Measurements from ENCODE around the gene RAD18.

RAD18 gene

DNA sequence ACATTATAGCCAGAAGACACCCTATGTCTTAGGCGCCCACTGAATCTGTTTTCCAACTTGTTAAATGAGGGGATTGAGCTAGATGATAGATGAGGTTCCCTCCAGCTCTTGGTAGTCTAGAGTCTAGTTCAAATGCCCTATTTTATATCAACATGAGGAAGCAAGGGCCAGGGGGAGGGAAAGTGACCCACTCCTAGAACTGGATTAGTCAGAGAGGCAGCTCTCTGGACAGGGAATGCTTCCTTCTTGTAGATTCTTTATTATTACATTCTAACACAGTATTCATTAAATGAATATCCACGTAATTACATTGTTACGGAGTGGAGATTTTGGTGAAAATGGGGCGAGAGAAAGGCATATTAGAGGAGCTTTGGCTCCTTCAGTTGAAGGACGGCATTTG lies 89.5 kb downstream of the RAD18 start:
- Histone ChIP-seq H4K20me1 (ENCODE audit: insufficient read depth, low read length) (no peaks in the 10 kb centered on the region), H3K9ac (ENCODE audit: low read length) (no peak overlapping the region), H3K27ac (ENCODE audit: low read length) (no peak overlapping the region), H3K79me2 (ENCODE audit: low read length) (no peaks in the 10 kb centered on the region), H3K4me2 (ENCODE audit: low read depth, low read length) (no peak overlapping the region), H3K4me1 (ENCODE audit: low read length) (no peaks in the 10 kb centered on the region), H3K36me3 (replicated peaks; ENCODE audit: insufficient read depth, low read length) (no peaks in the 10 kb centered on the region), H2AFZ (ENCODE audit: low read length) (no peak overlapping the region), H3K4me3 (ENCODE audit: low read length) (no peak overlapping the region), H3K9me2 (replicated peaks; ENCODE audit: insufficient read depth, low read length) (no peaks in the 10 kb centered on the region), H3F3A (ENCODE audit: insufficient read depth, low read length) (no peaks in the 10 kb centered on the region), H3K9me3 (replicated peaks; ENCODE audit: insufficient read depth, low read length) (no peaks in the 10 kb centered on the region), H3K27me3 (replicated peaks; ENCODE audit: insufficient read depth, low read length) (no peaks in the 10 kb centered on the region)
- no peak for DNase-seq
- TF ChIP-seq EZH2phosphoT487 (IDR thresholded peaks at IDR 0.05; ENCODE audit: low read length) (no peak), EZH2 (optimal IDR thresholded peaks at IDR 0.05; ENCODE audit: low read depth, low read length) (no peak)
- TF ChIP-seq, protein P1, sequence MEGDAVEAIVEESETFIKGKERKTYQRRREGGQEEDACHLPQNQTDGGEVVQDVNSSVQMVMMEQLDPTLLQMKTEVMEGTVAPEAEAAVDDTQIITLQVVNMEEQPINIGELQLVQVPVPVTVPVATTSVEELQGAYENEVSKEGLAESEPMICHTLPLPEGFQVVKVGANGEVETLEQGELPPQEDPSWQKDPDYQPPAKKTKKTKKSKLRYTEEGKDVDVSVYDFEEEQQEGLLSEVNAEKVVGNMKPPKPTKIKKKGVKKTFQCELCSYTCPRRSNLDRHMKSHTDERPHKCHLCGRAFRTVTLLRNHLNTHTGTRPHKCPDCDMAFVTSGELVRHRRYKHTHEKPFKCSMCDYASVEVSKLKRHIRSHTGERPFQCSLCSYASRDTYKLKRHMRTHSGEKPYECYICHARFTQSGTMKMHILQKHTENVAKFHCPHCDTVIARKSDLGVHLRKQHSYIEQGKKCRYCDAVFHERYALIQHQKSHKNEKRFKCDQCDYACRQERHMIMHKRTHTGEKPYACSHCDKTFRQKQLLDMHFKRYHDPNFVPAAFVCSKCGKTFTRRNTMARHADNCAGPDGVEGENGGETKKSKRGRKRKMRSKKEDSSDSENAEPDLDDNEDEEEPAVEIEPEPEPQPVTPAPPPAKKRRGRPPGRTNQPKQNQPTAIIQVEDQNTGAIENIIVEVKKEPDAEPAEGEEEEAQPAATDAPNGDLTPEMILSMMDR (IDR thresholded peaks at IDR 0.05; ENCODE audit: low read length) = no peak

DNA sequence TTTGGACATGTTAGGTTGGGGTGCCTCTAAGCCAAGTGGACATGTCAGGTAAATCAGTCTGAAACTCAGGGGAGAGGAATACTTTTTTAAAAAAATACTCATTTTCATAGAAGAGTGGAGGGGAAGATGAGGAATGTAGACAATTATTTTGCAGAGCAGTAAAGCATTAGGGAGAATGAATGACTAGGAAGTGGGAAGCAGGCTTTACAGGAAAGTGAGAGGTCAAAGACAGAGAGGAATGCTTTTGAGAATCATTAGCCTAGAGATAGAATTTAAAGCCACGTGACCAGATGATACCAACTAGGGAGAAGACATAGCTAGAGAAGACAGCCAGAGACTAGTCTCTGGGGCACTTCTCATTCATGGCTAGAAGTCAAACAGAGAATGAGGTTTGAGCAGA lies 91.0 kb downstream of the RAD18 start:
- H3K27me3 ChIP-seq (replicated peaks; ENCODE audit: insufficient read depth, low read length) = no peaks in the 10 kb centered on the region
- no peak for DNase-seq
- no peak for TF ChIP-seq EZH2phosphoT487 (IDR thresholded peaks at IDR 0.05; ENCODE audit: low read length)
- TF ChIP-seq, protein P1 (IDR thresholded peaks at IDR 0.05; ENCODE audit: low read length) = no peak
- no peak for TF ChIP-seq EZH2 (optimal IDR thresholded peaks at IDR 0.05; ENCODE audit: low read depth, low read length)
- no peak overlapping the region for H3K9ac ChIP-seq (ENCODE audit: low read length)
- H3K9me3 ChIP-seq (replicated peaks; ENCODE audit: insufficient read depth, low read length) = no peaks in the 10 kb centered on the region
- no peak overlapping the region for H2AFZ ChIP-seq (ENCODE audit: low read length)
- no peaks in the 10 kb centered on the region for H3F3A ChIP-seq (ENCODE audit: insufficient read depth, low read length)
- H3K79me2 ChIP-seq (ENCODE audit: low read length) = no peaks in the 10 kb centered on the region
- no peak overlapping the region for H3K27ac ChIP-seq (ENCODE audit: low read length)
- no peak overlapping the region for H3K4me2 ChIP-seq (ENCODE audit: low read depth, low read length)
- H3K4me3 ChIP-seq (ENCODE audit: low read length) = no peak overlapping the region
- no peaks in the 10 kb centered on the region for H3K36me3 ChIP-seq (replicated peaks; ENCODE audit: insufficient read depth, low read length)
- no peaks in the 10 kb centered on the region for H4K20me1 ChIP-seq (ENCODE audit: insufficient read depth, low read length)
- H3K4me1 ChIP-seq (ENCODE audit: low read length) = no peaks in the 10 kb centered on the region
- H3K9me2 ChIP-seq (replicated peaks; ENCODE audit: insufficient read depth, low read length) = no peaks in the 10 kb centered on the region

DNA sequence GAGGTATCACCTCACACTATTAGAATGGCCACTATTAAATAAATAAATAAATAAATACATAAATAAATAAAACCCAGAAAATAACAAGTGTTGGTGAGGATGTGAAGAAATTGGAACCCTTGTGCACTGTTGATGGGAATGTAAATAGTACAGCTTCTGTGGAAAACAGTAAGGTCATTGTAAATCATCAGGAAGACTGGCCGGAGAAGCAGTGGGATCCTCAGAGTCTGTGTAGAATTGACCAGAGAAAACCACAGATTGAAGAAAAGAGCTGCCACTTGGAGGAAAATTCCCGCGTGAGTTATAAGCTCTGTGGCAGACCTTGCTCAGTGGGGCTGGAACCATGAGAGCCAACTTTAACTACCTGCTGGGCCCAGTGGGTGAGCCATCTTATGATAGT lies 92.0 kb downstream of the RAD18 start:
- Histone ChIP-seq H3K27ac (ENCODE audit: low read length) (no peak overlapping the region), H3K9me3 (replicated peaks; ENCODE audit: insufficient read depth, low read length) (no peaks in the 10 kb centered on the region), H4K20me1 (ENCODE audit: insufficient read depth, low read length) (no peaks in the 10 kb centered on the region), H3K4me2 (ENCODE audit: low read depth, low read length) (no peak overlapping the region), H3K9me2 (replicated peaks; ENCODE audit: insufficient read depth, low read length) (no peaks in the 10 kb centered on the region), H3K9ac (ENCODE audit: low read length) (no peak overlapping the region), H3K4me3 (ENCODE audit: low read length) (no peak overlapping the region), H3K79me2 (ENCODE audit: low read length) (no peaks in the 10 kb centered on the region), H3K27me3 (replicated peaks; ENCODE audit: insufficient read depth, low read length) (no peaks in the 10 kb centered on the region), H2AFZ (ENCODE audit: low read length) (no peak overlapping the region), H3K4me1 (ENCODE audit: low read length) (no peaks in the 10 kb centered on the region), H3F3A (ENCODE audit: insufficient read depth, low read length) (no peaks in the 10 kb centered on the region), H3K36me3 (replicated peaks; ENCODE audit: insufficient read depth, low read length) (no peaks in the 10 kb centered on the region)
- TF ChIP-seq EZH2 (optimal IDR thresholded peaks at IDR 0.05; ENCODE audit: low read depth, low read length) = no peak
- TF ChIP-seq EZH2phosphoT487 (IDR thresholded peaks at IDR 0.05; ENCODE audit: low read length) = no peak
- TF ChIP-seq, protein P1 (IDR thresholded peaks at IDR 0.05; ENCODE audit: low read length) = no peak
- DNase-seq = no peak
